ENCODE results near the gene OR5AP2. TPM values are rescaled to one million over a fixed set of nuclear protein-coding genes. Genes with fewer than 3 reads are reported as not detected.

OR5AP2 gene
- total RNA-seq, 4 donors from 2014 or later, result not detected

Small RNA genes lying within 50 kb of the gene (small RNA-seq; reads per million reads assigned to genes)
- gene AP004245.1, result 0 reads per million in 2 donors

Other genes with a start within 250 kb of the OR5AP2 start
- gene OR5AL1, start 229.7 kb downstream of the OR5AP2 start, total RNA-seq, result not detected
- not detected for gene OR5M3, start 169.1 kb downstream of the OR5AP2 start, total RNA-seq
- not detected for gene OR5M8, start 151.1 kb downstream of the OR5AP2 start, total RNA-seq
- gene OR5M11, start 99.2 kb downstream of the OR5AP2 start, total RNA-seq, result not detected
- not detected for gene OR5M10, start 64.7 kb downstream of the OR5AP2 start, total RNA-seq
- not detected for gene OR5M1, start 27.6 kb downstream of the OR5AP2 start, total RNA-seq
- not detected for gene OR5AR1, start 21.2 kb upstream of the OR5AP2 start, total RNA-seq
- not detected for gene OR9G1, start 56.7 kb upstream of the OR5AP2 start, total RNA-seq
- not detected for gene OR9G4, start 106.3 kb upstream of the OR5AP2 start, total RNA-seq